Body of pancreas (tissue), 4 donors: Measurements from ENCODE around the gene ARL2BP. TPM values are rescaled to one million over a fixed set of nuclear protein-coding genes. Genes with fewer than 3 reads are reported as not detected.
"Not testable (repeated sequence)": the region's sequence is repeated elsewhere in the genome, so short reads cannot be mapped to it uniquely, and the experiment has no call there.

Experiments
- ATAC-seq: fragments of 150-250 bp; one replicate; pipeline ENCODE4 v1.9.1; 2016
- DNase-seq, 4 donors: peaks; one replicate each; pipeline ENCODE4 v3.0.0-alpha.2; 2019
- H3K27ac ChIP-seq, 4 donors: fragments of 200-600 bp; sonication (generic); 1 replicate in 3 of 4; 2 replicates in 1 of 4; pipeline versions ENCODE4 v1.5.1 to v1.6.1; 2016 to 2019; ENCODE audit warnings: mild to moderate bottlenecking in 1 of 4, mixed read lengths in 1 of 4, moderate library complexity in 1 of 4
- H3K27me3 ChIP-seq, 2 donors: fragments of 200-600 bp; sonication (generic); one replicate each; pipeline ENCODE4 v1.6.0; 2016; ENCODE audit warnings: mild to moderate bottlenecking in 1 of 2
- H3K36me3 ChIP-seq, 2 donors: fragments of 200-600 bp; sonication (generic); replicated peaks in 1 of 2; 2 replicates each; pipeline ENCODE4 v1.5.1; 2016; ENCODE audit warnings: low read depth in 2 of 2; ENCODE audit not compliant: insufficient read depth in 1 of 2
- H3K4me1 ChIP-seq: fragments of 200-600 bp; sonication (generic); one replicate; pipeline ENCODE4 v1.6.0; 2016
- H3K4me3 ChIP-seq, 2 donors: fragments of 200-600 bp; sonication (generic); 1 replicate in 1 of 2; 2 replicates in 1 of 2; pipeline ENCODE4 v1.5.1; 2016 to 2019
- H3K9me3 ChIP-seq, 3 donors: fragments of 200-600 bp; sonication (generic); 1 replicate in 2 of 3; 2 replicates in 1 of 3; pipeline ENCODE4 v1.5.1; 2016
- CTCF ChIP-seq, 7 experiments: fragments of 450-650 bp in 4 of 7; fragments of 200-600 bp in 3 of 7; sonication (generic) in 3 of 7; IDR thresholded peaks; one replicate each; pipeline ENCODE4 v1.5.1; 2016 to 2019; ENCODE audit warnings: antibody characterized with exemption in 7 of 7
- POLR2A ChIP-seq, 3 donors: fragments of 450-650 bp; IDR thresholded peaks; one replicate each; pipeline ENCODE4 v1.6.1; 2016; ENCODE audit warnings: antibody characterized with exemption in 3 of 3, mild to moderate bottlenecking in 2 of 3
- WGBS, 2 donors: methylation state at CpG; one replicate each; pipeline ENCODE4 v1.1.5; 2017; 5-methylcytosine and 5-hydroxymethylcytosine counted together
- intact Hi-C: fragments of 100-400 bp; cut with DNase I; formaldehyde crosslinking; loops from one replicate; pipeline ENCODE4 v1.15.1; 2023
- total RNA-seq, 2 donors: library from RNA; depleted of rRNA; stranded (reverse); fragments of >200 nt; gene quantifications; one replicate each; pipeline ENCODE4 v1.1.0, GENCODE V29; 2016

The ARL2BP gene
- total RNA-seq, 2 donors from 2014 or later, result 15.8 to 21.5 TPM

GRCh38 chr16:57264950-57265371 is 19.9 kb downstream of the ARL2BP start:
- WGBS, 2 donors, result 11 to 20% methylated on average over 9 to 11 of the region's 11 CpGs
- peak overlapping the region; percentile 85 to 93 (median 88) for H3K27ac ChIP-seq
- peak; percentile 12 to 54 (median 51) for TF ChIP-seq POLR2A (IDR thresholded peaks at IDR 0.05)
- TF ChIP-seq CTCF (IDR thresholded peaks at IDR 0.05), result peak in 2 of 7 experiments; percentile 12 to 41

GRCh38 chr16:57265850-57266530 is 20.9 kb downstream of the ARL2BP start:
- Histone ChIP-seq H3K27me3 (no peaks in the 10 kb centered on the region), H3K27ac (peak overlapping the region; percentile 85 to 93 (median 88)), H3K4me3 (no peak overlapping the region), H3K9me3 (no peaks in the 10 kb centered on the region), H3K4me1 (peaks cover 85% of the 10 kb centered on the region), H3K36me3 (no peaks in the 10 kb centered on the region)
- DNase-seq, result peak; percentile 90 to 95 (median 94)
- TF ChIP-seq POLR2A (IDR thresholded peaks at IDR 0.05) (no peak), CTCF (IDR thresholded peaks at IDR 0.05) (no peak)
- peak; percentile 81 for ATAC-seq
- intact Hi-C loops, result no loop called here
- WGBS, 2 donors, result 10% methylated on average over 16 of the region's 16 CpGs

More at GRCh38 chr16:57264950-57265371, 19.9 kb downstream of the ARL2BP start:
- DNase-seq (peak; percentile 91 to 96 (median 94)), ATAC-seq (peak; percentile 80)
- H3K36me3 ChIP-seq, result no peaks in the 10 kb centered on the region
- intact Hi-C loops, result no loop called here
- H3K9me3 ChIP-seq, result no peaks in the 10 kb centered on the region
- H3K4me1 ChIP-seq, result peaks cover 75% of the 10 kb centered on the region
- H3K4me3 ChIP-seq, result no peak overlapping the region
- H3K27me3 ChIP-seq, result no peaks in the 10 kb centered on the region

DNA sequence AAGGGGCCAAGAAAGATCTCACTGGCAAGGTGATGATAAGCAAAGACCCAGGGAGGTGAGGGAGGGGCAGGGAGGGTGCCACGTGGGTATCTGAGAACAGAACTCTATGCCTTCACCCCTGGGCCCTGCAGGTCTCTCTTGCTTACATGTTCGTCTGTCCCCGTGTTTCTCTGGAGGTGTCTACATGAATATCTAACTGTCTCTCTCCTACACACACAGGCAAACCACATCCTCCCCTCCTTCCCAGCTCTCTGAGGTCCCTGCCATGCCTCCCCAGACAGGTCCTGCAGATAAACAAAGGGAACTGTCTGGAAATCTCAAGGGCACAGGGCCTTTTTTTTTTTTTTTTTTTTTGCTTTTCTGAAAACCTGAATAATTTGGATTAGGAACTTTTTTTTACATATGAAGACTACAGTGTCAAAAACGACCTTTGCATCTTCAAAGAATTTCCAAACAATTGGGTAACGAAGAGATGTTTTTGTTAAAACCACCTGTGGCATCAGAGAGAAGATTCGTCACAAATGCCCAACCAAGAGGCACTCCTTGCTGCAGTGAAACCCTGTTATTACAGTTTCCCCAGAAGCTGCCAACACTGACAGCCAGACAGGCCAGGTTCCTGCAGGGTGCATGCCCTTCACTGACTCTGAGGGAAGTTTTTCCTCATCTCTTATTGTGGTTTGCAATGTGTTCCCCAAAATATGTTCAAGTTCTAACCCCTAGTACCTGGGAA is 21.6 kb downstream of the ARL2BP start:
- H3K4me3 ChIP-seq, result no peak overlapping the region
- TF ChIP-seq POLR2A (IDR thresholded peaks at IDR 0.05) (no peak), CTCF (IDR thresholded peaks at IDR 0.05) (no peak)
- DNase-seq (peak; percentile 59 to 80 (median 72)), ATAC-seq (peak; percentile 43)
- peaks cover 91% of the 10 kb centered on the region for H3K4me1 ChIP-seq
- H3K36me3 ChIP-seq, result no peaks in the 10 kb centered on the region
- 11 to 27% methylated on average over 6 of the region's 6 CpGs for WGBS, 2 donors
- intact Hi-C loops, result no loop called here
- H3K9me3 ChIP-seq, result no peaks in the 10 kb centered on the region
- H3K27ac ChIP-seq, result peak overlapping the region; percentile 85 to 93 (median 88)
- H3K27me3 ChIP-seq, result no peaks in the 10 kb centered on the region

GRCh38 chr16:57267343-57267742 is 22.3 kb downstream of the ARL2BP start:
- H3K4me3 ChIP-seq, H3K9me3 ChIP-seq, ATAC-seq, DNase-seq, H3K36me3 ChIP-seq, H3K27me3 ChIP-seq, intact Hi-C loops: not testable (repeated sequence)
- Histone ChIP-seq H3K27ac (peak overlapping the region in 3 of 4 donors; percentile 85 to 93 (median 90)), H3K4me1 (peaks cover 96% of the 10 kb centered on the region)
- 40 to 52% methylated on average over 2 of the region's 2 CpGs for WGBS, 2 donors
